IPS DF 6.9 (cell line): ENCODE measurements around the gene PIWIL4.
"Not testable (repeated sequence)": the region's sequence is repeated elsewhere in the genome, so short reads cannot be mapped to it uniquely, and the experiment has no call there.

Source experiments
- DNase-seq: peaks from one replicate; pipeline ENCODE4 v3.0.0-alpha.2; 2013; ENCODE audit warnings: low read depth, low spot score
- H3K27ac ChIP-seq: one replicate; pipeline ENCODE4 v1.5.1; 2013; ENCODE audit warnings: low read length, control low read depth
- H3K27me3 ChIP-seq: 2 replicates; pipeline ENCODE4 v1.6.1; 2013; ENCODE audit warnings: mild to moderate bottlenecking, low read length; ENCODE audit not compliant: control insufficient read depth, insufficient read depth
- H3K36me3 ChIP-seq: 2 replicates; pipeline ENCODE4 v1.6.1; 2013; ENCODE audit warnings: low read length; ENCODE audit not compliant: control insufficient read depth, insufficient read depth
- H3K4me1 ChIP-seq: 2 replicates; pipeline ENCODE4 v1.6.1; 2013; ENCODE audit warnings: low read length; ENCODE audit not compliant: control insufficient read depth, insufficient read depth
- H3K4me3 ChIP-seq: 2 replicates; pipeline ENCODE4 v1.5.1; 2013; ENCODE audit warnings: mild to moderate bottlenecking, low read length
- H3K9me3 ChIP-seq: 2 replicates; pipeline ENCODE4 v1.6.1; 2013; ENCODE audit warnings: low read length, inconsistent platforms; ENCODE audit not compliant: control insufficient read depth, insufficient read depth
- WGBS: extraction: QIAGEN DNeasy Blood & Tissue Kit; methylation state at CpG from one replicate; pipeline ENCODE4 v1.1.7; 2013; ENCODE audit warnings: mixed read lengths, missing lambda C conversion rate; ENCODE audit not compliant: insufficient read length, insufficient coverage; 5-methylcytosine and 5-hydroxymethylcytosine counted together

PIWIL4 gene

DNA sequence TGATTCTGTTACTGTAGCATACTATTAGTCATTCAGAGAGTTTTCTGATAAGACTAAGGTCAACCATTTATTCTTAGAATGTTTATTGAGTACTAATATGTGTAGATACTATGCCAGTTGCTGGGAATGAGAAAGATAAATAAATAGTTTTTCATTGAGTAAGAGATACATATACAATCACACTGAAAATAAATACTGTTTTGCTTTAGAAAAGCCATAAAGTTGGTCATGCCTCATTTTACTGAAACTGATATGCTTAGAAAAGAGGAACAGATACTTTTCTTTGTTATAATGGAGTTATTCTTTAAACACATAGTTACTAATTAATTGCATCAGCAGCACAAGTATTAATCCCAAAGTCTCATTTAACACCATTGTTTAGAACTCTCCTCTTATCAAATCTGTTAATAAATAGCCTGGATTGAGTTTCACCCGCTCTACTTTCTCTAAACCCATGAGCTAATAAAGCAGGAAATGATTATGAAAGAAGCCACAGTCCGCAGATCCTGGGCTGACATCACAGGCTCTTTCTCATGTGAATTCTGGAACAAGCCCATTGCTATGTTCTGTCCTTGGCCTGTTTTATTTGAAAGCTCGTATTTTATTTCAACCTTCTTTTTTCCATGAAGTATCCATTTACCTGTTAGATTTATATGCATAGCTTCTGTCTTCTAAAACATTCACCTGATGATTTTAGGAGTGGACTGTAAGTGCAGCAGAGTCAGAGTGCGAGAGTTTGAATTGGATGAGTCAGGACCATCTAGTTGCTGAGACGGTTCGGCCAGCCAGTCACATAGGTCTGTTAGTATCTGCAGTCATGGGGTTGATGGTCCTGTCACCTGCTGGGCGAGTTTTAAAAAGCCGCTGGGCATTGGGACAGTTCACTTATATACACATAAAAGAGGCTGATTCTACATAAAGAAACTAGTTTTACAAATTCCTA lies 35.5 kb downstream of the PIWIL4 start:
- no peaks in the 10 kb centered on the region for H3K27me3 ChIP-seq
- no peaks in the 10 kb centered on the region for H3K36me3 ChIP-seq
- no peaks in the 10 kb centered on the region for H3K4me1 ChIP-seq
- DNase-seq = no peak
- H3K4me3 ChIP-seq = no peak overlapping the region
- H3K27ac ChIP-seq = no peak overlapping the region
- H3K9me3 ChIP-seq = no peaks in the 10 kb centered on the region
- WGBS = no CpG with 5 or more reads among the region's 8 CpGs

DNA sequence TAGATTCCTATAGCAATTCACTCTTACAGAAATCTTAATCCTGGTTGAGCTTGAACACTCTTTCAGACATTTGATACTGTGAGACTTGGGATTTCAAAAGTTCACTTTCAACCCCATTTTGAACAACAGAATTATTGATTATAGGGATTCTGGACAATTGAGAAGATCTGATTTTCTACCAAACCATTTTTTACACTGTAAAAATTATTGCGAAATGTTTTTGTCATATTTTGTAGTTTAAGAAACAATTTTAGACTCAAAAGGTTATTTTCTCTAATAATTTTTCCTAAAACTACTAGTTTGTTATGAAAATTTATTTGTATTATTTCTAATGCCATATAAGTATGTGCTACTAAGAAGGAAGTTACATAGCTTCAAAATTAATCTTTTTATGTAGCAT lies 36.4 kb downstream of the PIWIL4 start:
- Histone ChIP-seq H3K4me3 (no peak overlapping the region), H3K9me3 (no peaks in the 10 kb centered on the region), H3K27ac (no peak overlapping the region), H3K4me1 (no peaks in the 10 kb centered on the region), H3K36me3 (no peaks in the 10 kb centered on the region), H3K27me3 (no peaks in the 10 kb centered on the region)
- WGBS = no CpG with 5 or more reads among the region's 1 CpG
- DNase-seq = no peak

DNA sequence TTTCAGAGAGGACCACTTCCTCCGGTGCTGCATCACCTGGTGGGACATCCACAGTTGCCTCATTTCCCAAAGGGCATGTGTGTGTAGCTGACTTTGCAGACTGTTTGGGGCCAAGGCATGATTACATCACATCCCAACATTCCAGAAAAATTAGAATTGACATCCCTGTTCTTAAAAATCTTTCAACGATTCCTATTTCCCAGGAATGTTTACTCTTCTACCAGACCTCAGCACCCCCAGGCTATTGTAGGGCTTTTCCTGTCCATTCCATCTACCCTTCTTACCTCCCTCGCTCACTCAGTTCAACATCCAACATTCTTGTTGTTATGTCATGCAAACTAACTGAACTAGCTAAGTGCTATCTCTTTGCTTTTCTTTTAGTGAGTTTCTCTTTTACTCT lies 37.3 kb downstream of the PIWIL4 start:
- H3K4me3 ChIP-seq = no peak overlapping the region
- H3K36me3 ChIP-seq = no peaks in the 10 kb centered on the region
- DNase-seq = no peak
- no CpG with 5 or more reads among the region's 3 CpGs for WGBS
- no peaks in the 10 kb centered on the region for H3K9me3 ChIP-seq
- H3K4me1 ChIP-seq = no peaks in the 10 kb centered on the region
- no peak overlapping the region for H3K27ac ChIP-seq
- no peaks in the 10 kb centered on the region for H3K27me3 ChIP-seq

DNA sequence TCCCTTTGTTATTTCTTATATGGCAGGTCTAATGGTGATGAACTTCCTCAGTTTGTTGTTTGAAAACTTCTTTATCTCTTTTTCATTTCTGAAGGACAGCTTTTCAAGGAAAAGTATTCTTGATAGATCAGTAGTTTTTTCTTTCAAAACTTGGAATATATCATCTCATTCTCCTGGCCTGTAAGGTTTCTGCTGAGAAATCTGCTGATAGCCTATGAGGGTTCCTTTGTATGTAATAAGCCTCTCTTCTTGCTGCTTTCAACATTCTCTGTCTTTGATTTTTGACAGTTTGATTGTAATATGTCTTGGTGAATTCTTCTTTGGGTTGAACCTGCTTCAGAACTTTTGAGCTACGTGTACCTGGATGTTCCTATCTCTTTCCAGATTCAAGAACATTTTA lies 46.0 kb downstream of the PIWIL4 start:
- Histone ChIP-seq H3K9me3 (no peaks in the 10 kb centered on the region), H3K4me1 (no peaks in the 10 kb centered on the region), H3K27ac (no peak overlapping the region), H3K27me3 (no peaks in the 10 kb centered on the region), H3K4me3 (no peak overlapping the region), H3K36me3 (no peaks in the 10 kb centered on the region)
- no peak for DNase-seq
- WGBS = no CpG with 5 or more reads among the region's 1 CpG

DNA sequence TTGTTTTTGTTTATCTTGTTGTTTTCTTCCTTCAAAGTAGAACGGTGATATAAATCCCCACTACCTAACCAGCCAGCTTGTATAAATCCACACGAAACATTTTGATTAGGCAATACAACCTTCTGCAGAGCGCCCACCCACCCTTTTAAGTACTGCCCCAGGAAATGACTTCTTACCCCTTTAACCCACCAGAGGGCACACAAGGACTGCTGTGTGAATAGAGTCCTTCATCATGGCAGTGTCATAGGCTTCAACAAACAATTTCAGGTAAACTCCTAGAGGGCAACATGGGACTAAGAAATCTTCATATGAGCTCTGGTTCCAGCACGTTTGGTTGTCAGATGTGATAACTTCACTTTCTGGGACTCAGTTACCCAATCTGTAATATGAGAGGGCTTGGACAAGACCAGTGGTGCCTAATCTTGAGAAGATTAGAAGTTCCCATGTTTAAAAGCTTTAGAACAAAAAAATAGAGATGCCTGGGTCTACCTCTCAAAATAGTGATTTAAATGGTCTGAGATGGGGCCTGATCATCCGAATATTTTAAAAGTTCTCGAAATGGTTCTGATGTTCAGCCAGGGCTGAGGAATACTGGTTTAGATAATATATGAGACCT lies 56.1 kb downstream of the PIWIL4 start:
- H3K27me3 ChIP-seq = no peaks in the 10 kb centered on the region
- H3K27ac ChIP-seq = no peak overlapping the region
- WGBS = no CpG with 5 or more reads among the region's 6 CpGs
- no peaks in the 10 kb centered on the region for H3K4me1 ChIP-seq
- peak; percentile 80 for DNase-seq
- H3K4me3 ChIP-seq = no peak overlapping the region
- H3K36me3 ChIP-seq = peaks cover 2% of the 10 kb centered on the region; the same call in 1 of the 2 replicates
- peaks cover 2% of the 10 kb centered on the region; the same call in 1 of the 2 replicates for H3K9me3 ChIP-seq

DNA sequence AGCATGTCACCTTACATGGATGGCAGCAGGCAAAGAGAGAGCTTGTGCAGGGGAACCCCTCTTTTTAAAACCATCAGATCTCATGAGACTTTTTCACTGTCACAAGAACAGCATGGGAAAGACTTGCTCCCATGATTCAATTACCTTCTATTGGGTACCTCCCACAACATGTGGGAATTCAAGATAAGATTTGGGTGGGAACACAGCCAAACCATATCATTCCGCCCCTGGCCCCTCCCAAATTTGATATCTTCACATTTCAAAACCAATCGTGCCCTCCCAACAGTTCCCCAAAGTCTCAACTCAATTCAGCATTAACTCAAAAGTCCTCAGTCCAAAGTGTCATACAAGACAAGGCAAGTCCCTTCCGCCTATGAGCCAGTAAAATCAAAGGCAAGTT lies 58.3 kb downstream of the PIWIL4 start:
- not testable (repeated sequence) for DNase-seq, H3K27me3 ChIP-seq, H3K4me1 ChIP-seq, H3K27ac ChIP-seq, H3K9me3 ChIP-seq, H3K4me3 ChIP-seq, H3K36me3 ChIP-seq
- WGBS = no CpG with 5 or more reads among the region's 3 CpGs

DNA sequence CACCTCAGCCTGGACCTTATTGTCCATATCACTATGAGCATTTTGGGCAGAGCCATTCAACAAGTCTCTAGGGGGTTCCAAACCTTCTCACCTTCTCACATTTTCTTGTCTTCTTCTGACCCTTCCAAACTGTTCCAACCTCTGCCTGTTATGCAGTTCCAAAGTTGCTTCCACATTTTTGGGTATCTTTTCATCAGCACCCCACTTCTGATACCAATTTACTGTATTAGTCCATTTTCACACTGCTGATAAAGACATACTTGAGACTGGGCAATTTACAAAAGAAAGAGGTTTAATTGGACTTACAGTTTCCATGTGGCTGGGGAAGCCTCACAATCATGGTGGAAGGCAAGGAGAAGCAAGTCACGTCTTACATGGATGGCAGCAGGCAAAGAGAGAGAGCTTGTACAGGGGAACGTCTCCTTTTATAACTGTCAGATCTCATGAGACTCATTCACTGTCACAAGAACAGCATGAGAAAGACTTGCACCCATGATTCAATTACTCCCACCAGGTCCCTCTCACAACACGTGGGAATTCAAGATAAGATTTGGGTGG lies 59.9 kb downstream of the PIWIL4 start:
- DNase-seq, H3K36me3 ChIP-seq, H3K4me3 ChIP-seq, H3K4me1 ChIP-seq, H3K27ac ChIP-seq, H3K27me3 ChIP-seq, H3K9me3 ChIP-seq: not testable (repeated sequence)
- WGBS = no CpG with 5 or more reads among the region's 3 CpGs

DNA sequence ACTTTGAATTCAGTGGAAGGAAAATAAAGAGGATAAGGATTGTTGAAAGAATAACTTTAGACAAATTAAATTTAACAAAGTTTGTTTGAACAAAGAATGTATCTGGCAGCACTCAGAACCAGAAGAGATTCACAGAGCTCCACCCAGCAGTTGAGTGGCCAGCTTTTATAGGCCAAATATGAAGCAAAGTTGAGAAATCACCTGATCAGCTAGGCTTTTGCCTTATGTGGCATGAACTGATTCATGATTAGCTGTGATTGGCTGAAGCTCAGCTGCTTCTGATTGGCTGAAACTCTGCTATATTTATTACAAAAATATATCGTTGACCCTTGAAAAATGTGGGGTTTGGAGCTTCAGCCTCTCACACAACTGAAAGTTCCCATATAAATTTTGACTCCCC lies 62.6 kb downstream of the PIWIL4 start:
- no peak for DNase-seq

DNA sequence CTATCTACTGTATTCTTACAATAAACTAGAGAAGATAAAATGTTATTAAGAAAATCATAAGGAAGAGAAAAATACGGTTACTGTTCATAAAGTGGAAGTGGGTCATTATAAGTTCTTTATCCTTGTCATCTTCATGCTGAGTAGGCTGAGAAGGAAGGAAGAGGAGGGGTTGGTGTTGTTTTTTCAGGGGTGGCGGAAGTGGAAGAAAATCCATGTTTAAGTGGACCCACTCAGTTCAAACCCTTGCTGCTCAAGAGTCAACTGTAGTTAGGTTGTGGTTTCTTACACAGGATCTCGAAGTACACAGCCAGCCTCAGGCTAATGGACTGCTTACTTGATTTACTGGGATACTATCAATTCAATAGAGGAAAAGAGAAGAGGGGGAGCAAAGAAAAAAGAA lies 63.1 kb downstream of the PIWIL4 start:
- Histone ChIP-seq H3K4me3 (no peak overlapping the region), H3K4me1 (no peaks in the 10 kb centered on the region), H3K27me3 (no peaks in the 10 kb centered on the region), H3K9me3 (peaks cover 2% of the 10 kb centered on the region; the same call in 1 of the 2 replicates), H3K36me3 (peaks cover 2% of the 10 kb centered on the region; the same call in 1 of the 2 replicates), H3K27ac (no peak overlapping the region)
- WGBS = no CpG with 5 or more reads among the region's 3 CpGs
- DNase-seq = no peak

More for the DNA sequence above, 62.6 kb downstream of the PIWIL4 start:
- no peaks in the 10 kb centered on the region for H3K27me3 ChIP-seq
- H3K4me1 ChIP-seq = no peaks in the 10 kb centered on the region
- no CpG with 5 or more reads among the region's 1 CpG for WGBS
- H3K9me3 ChIP-seq = peaks cover 2% of the 10 kb centered on the region; the same call in 1 of the 2 replicates
- no peak overlapping the region for H3K27ac ChIP-seq
- no peak overlapping the region for H3K4me3 ChIP-seq
- peaks cover 2% of the 10 kb centered on the region; the same call in 1 of the 2 replicates for H3K36me3 ChIP-seq

DNA sequence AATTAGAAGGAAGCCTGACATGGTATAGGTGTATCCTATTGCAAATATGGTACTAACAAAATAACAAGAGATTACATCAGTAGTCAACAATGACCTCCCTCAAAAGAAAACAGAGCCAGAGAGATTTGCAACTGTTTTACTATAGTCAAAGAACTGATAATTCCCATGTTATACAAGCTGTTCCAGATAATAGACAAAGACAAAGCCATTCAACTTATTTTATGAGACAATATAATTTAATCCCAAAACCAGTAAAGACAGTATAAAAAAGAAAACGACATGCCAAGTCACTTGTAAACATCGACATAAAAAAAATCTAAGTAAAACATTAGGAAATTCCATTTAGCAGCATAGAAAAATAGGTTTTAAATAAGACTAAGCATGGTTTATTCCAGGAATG lies 65.2 kb downstream of the PIWIL4 start:
- Histone ChIP-seq H3K4me1 (no peaks in the 10 kb centered on the region), H3K27me3 (no peaks in the 10 kb centered on the region), H3K4me3 (no peak overlapping the region), H3K9me3 (no peaks in the 10 kb centered on the region), H3K27ac (no peak overlapping the region), H3K36me3 (no peaks in the 10 kb centered on the region)
- DNase-seq = no peak
- no CpG with 5 or more reads among the region's 2 CpGs for WGBS
